GM12874 (cell line): ENCODE measurements around the gene FAM234A.

Source experiments
- CTCF ChIP-seq: IDR thresholded peaks from 2 replicates; pipeline ENCODE4 v1.5.1; 2011; ENCODE audit warnings: low read depth, mild to moderate bottlenecking, control low read depth, low read length, moderate library complexity; ENCODE audit not compliant: insufficient read depth

FAM234A gene

GRCh38 chr16:264440-264951 lies 29.9 kb downstream of the FAM234A start:
- TF ChIP-seq CTCF = no peak

GRCh38 chr16:265002-265529 lies 30.4 kb downstream of the FAM234A start:
- TF ChIP-seq CTCF = no peak

- no peak for TF ChIP-seq CTCF
These were observed 31.1 kb downstream of the FAM234A start for GRCh38 chr16:265711-266110.

- TF ChIP-seq CTCF = no peak
These were observed 31.9 kb downstream of the FAM234A start for GRCh38 chr16:266258-267164.

GRCh38 chr16:268141-269053 lies 33.8 kb downstream of the FAM234A start:
- TF ChIP-seq CTCF = no peak

- TF ChIP-seq CTCF = no peak
These were observed 34.6 kb downstream of the FAM234A start for GRCh38 chr16:269061-269796.
